T-helper 2 cell treated with Interferon-gamma antibody and Interleukin-4, amounts not matched to agents 5 μg/mL and 100 μg/mL, for 36 hours (primary cell): Measurements from ENCODE around the gene PSMB5.

Experiments
- DNase-seq: peaks from one replicate; pipeline ENCODE4 v3.0.0; 2021; ENCODE audit warnings: low spot score
- H3K27ac Mint-ChIP-seq: one replicate; pipeline ENCODE4 v1.8.0; 2021; ENCODE audit warnings: mild to moderate bottlenecking, mixed read lengths
- H3K27me3 Mint-ChIP-seq: one replicate; pipeline ENCODE4 v1.8.0; 2021; ENCODE audit warnings: low read depth, mixed read lengths
- H3K36me3 Mint-ChIP-seq: one replicate; pipeline ENCODE4 v1.8.0; 2021; ENCODE audit warnings: low read depth, mixed read lengths
- H3K4me1 Mint-ChIP-seq: one replicate; pipeline ENCODE4 v1.8.0; 2021; ENCODE audit warnings: low read depth, mixed read lengths
- H3K4me3 Mint-ChIP-seq: one replicate; pipeline ENCODE4 v1.8.0; 2022; ENCODE audit warnings: mild to moderate bottlenecking, moderate library complexity, mixed read lengths
- H3K9me3 Mint-ChIP-seq: one replicate; pipeline ENCODE4 v1.8.0; 2021; ENCODE audit warnings: mixed read lengths

Gene PSMB5

DNA sequence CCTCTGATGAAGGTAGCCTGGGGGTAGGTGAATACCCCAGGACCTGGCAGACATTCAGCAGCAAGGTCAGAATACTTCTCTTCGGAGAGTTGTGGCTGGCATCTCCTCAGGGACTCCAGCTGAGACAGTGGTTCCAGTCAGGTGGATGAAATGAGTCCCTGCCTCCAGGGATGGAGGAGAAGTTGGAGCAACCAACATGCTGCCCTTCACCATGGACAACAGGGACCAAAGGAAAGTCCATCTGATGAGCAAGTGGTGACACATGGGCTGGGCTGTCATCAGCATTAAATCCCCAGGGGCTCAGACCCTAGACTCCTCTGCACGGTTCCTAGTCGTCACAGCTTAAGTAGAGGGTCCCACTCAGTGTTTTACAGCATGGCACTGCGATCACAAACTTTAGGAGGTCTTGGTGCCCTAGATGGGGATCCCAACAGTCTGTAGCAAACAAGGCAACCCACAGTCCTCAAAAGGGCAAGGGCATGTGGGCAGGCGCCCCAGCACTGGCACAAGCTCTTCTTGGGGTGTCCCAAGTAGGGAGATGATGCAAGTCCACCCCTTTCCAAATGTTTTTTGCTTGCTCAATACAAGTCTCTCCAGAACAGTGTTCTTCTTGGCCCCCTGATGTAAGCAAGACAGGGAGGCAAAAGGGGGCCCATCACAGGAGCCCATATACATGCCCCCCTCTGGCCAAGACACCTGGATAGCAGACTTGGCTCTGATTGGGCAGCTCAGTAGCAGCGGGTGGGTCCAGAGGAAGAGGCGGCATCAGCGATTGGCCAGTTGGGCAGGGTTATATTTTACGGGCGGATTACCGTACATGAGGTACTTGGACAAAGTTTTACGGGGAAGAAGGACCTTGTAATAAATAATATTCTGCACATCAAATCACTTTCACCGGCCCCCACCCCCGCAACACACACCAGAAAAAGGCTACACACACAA lies 33.4 kb upstream of the PSMB5 start:
- peaks cover 66% of the 10 kb centered on the region for H3K36me3 Mint-ChIP-seq
- H3K9me3 Mint-ChIP-seq: no peaks in the 10 kb centered on the region

DNA sequence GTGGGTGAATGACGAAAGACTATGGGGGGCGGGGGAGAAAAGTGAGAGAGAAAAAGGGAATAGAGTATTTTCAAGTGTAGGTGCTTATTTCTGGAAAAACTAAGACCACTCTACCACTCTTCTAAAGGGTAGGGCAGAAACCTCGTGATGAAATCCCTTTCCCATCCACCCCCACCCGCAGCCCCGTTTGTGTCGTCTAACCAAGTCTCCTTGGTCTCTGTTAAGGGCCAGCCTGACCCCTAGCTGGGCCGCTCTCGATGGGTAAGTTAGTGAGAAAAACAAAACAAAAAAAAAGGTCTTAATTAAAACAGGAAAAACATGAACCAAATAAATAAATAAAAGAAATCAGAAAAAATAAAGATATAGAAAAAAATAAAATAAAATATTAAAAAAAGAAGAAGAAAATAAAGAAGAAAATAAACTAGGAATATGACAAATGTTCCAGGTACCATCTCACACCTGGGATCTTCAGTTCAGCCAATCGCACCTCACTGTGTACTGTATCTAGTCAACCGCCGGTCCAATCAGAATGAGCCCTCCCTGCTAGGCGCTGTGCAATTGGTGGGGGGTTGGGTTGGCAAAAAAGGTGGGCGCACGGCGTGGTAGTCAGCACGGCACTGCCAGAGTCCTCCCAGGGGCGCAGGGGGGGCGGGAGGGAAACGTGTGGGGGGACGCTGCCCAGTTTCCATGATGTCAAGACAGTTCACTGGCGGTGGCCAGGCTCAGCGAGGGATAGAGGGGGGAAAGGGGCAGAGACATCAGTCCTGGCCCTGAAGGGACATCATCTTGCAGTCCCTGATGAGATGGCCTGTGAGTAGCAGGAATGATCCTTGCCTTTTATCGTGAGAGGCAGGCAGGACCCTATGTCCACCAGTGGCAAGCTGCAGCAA lies 32.4 kb upstream of the PSMB5 start:
- H3K4me3 Mint-ChIP-seq: no peak overlapping the region
- DNase-seq: no peak
- no peak overlapping the region for H3K27ac Mint-ChIP-seq
- peaks cover 22% of the 10 kb centered on the region for H3K4me1 Mint-ChIP-seq
- no peaks in the 10 kb centered on the region for H3K9me3 Mint-ChIP-seq
- H3K36me3 Mint-ChIP-seq: peaks cover 70% of the 10 kb centered on the region
- no peaks in the 10 kb centered on the region for H3K27me3 Mint-ChIP-seq

More for the DNA sequence above, 33.4 kb upstream of the PSMB5 start:
- Mint-ChIP-seq H3K4me3 (no peak overlapping the region), H3K4me1 (peaks cover 29% of the 10 kb centered on the region), H3K27me3 (no peaks in the 10 kb centered on the region), H3K27ac (no peak overlapping the region)
- DNase-seq: no peak

DNA sequence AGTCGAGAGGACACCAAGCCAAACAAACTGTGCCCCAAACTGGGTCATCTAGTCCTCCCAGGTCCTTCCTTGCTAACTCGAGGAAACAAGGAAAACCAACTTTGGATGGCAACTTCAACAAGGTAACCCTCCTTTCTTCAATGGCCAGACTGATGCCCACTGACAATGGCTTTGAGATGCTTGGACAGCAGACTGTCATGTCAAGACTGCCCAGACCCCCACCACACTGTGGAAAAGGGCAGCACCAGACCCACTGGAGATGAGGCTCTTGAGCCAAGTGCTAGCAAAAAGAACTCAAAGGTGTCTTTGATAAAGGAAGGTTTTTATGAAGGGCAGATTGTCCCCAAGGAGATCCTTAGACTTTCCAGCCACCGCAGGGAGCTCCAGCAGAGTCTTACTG lies 31.7 kb upstream of the PSMB5 start:
- Mint-ChIP-seq H3K36me3 (peaks cover 71% of the 10 kb centered on the region), H3K27ac (no peak overlapping the region), H3K4me1 (peaks cover 17% of the 10 kb centered on the region), H3K9me3 (no peaks in the 10 kb centered on the region), H3K27me3 (no peaks in the 10 kb centered on the region), H3K4me3 (no peak overlapping the region)
- DNase-seq: no peak

GRCh38 chr14:23063601-23064000 lies 28.9 kb upstream of the PSMB5 start:
- no peak overlapping the region for H3K4me3 Mint-ChIP-seq
- H3K9me3 Mint-ChIP-seq: no peaks in the 10 kb centered on the region
- peaks cover 71% of the 10 kb centered on the region for H3K36me3 Mint-ChIP-seq
- no peaks in the 10 kb centered on the region for H3K27me3 Mint-ChIP-seq
- peaks cover under 1% of the 10 kb centered on the region for H3K4me1 Mint-ChIP-seq
- H3K27ac Mint-ChIP-seq: no peak overlapping the region
- DNase-seq: no peak

- H3K27me3 Mint-ChIP-seq: peaks cover under 1% of the 10 kb centered on the region
- DNase-seq: no peak
- no peak overlapping the region for H3K4me3 Mint-ChIP-seq
- no peaks in the 10 kb centered on the region for H3K9me3 Mint-ChIP-seq
- no peak overlapping the region for H3K27ac Mint-ChIP-seq
- peaks cover 4% of the 10 kb centered on the region for H3K4me1 Mint-ChIP-seq
- H3K36me3 Mint-ChIP-seq: peaks cover 66% of the 10 kb centered on the region
Measured at GRCh38 chr14:23062002-23062401, 27.3 kb upstream of the PSMB5 start.

DNA sequence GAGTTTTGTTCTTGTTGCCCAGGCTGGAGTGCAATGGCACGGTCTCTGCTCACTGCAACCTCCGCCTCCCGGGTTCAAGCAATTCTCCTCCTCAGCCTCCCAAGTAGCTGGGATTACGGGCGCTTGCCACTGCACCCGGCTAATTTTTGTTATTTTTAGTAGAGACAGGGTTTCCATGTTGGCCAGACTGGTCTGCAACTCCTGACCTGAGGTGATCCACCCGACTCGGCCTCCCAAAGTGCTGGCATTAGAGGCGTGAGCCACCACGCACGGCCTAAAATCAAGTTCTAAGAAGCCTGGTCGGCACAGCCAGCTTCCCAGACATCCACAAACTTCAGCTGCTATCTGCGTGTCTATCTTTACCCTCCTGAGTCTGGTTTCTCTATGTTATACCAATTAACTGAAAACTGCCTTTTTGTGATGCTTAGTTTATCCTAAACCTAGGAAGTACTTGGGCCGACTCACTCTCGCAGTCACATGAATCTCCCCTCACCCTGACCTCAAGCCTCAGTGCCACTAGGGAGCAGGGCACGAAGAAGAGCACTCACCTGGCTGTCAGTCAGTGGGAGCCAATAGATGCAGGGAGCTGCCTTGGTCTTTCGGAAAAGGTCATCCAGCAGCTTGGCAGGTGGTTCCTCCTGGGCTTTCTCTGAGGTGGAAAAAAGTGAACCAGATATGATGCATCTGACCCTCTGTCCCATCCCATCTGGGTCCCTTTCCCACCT lies 26.0 kb upstream of the PSMB5 start:
- Mint-ChIP-seq H3K27ac (no peak overlapping the region), H3K36me3 (peaks cover 53% of the 10 kb centered on the region), H3K27me3 (peaks cover 8% of the 10 kb centered on the region), H3K4me3 (no peak overlapping the region), H3K4me1 (peaks cover 14% of the 10 kb centered on the region), H3K9me3 (no peaks in the 10 kb centered on the region)
- no peak for DNase-seq

- peaks cover 40% of the 10 kb centered on the region for H3K36me3 Mint-ChIP-seq
Measured at GRCh38 chr14:23058654-23059504, 24.2 kb upstream of the PSMB5 start.

GRCh38 chr14:23057757-23058653 lies 23.3 kb upstream of the PSMB5 start:
- Mint-ChIP-seq H3K4me1 (peaks cover 14% of the 10 kb centered on the region), H3K27me3 (peaks cover 8% of the 10 kb centered on the region), H3K4me3 (peak overlapping the region; percentile 81), H3K36me3 (peaks cover 32% of the 10 kb centered on the region), H3K27ac (no peak overlapping the region), H3K9me3 (no peaks in the 10 kb centered on the region)
- DNase-seq: peak; percentile 80

More at GRCh38 chr14:23058654-23059504, 24.2 kb upstream of the PSMB5 start:
- no peak overlapping the region for H3K27ac Mint-ChIP-seq
- no peak overlapping the region for H3K4me3 Mint-ChIP-seq
- H3K4me1 Mint-ChIP-seq: peaks cover 14% of the 10 kb centered on the region
- no peak for DNase-seq
- H3K27me3 Mint-ChIP-seq: peaks cover 8% of the 10 kb centered on the region
- no peaks in the 10 kb centered on the region for H3K9me3 Mint-ChIP-seq

GRCh38 chr14:23056956-23057756 lies 22.5 kb upstream of the PSMB5 start, which contains the start of gene CDH24:
Gene CDH24 (minus strand): TSS chr14:23057520. CDS start chr14:23055733, 1,787 bp downstream.
- Mint-ChIP-seq H3K4me1 (peaks cover 14% of the 10 kb centered on the region), H3K36me3 (peaks cover 24% of the 10 kb centered on the region)
- peak; percentile 73 for DNase-seq

DNA sequence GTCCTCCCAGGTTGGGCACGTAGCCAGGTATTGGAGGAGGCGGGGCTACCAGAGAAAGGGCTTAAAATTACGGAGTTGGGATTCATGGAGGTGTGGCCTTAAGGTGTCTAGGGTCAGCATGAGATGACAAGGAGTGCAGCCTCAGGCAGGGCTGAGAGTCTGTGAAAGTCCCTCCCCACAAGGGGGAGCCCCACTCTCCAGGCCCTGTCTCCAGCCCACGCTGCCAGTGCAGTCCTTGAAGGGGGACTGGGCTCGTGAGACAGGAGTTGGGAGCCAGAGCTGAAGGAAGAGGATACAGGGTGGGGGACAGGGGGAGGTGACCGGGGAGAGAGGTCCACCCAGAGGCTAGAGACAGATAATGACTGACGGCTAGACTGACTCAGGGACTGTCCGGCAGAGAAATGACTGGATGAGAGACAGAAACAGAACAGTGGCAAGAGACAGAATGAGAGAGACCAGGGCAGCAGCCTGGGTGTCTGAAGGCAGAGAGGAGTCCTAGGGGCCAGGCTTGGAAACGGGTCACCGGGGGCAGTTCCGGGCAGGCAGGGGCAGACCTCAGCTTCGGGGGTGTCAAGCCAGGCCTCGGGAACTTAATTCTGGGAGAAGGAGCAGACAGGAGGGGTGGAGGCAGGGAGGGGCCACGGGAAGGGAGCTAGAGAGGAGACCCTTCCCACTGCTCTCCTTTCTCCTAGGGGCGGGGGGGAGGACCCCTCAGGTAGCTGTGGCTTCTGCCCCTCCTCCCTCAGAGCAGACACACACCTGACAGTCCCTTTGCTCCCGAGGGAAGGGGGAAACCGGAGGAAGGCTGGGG lies 21.6 kb upstream of the PSMB5 start:
- peak; percentile 64 for DNase-seq
- no peaks in the 10 kb centered on the region for H3K9me3 Mint-ChIP-seq
- peak overlapping the region; percentile 60 for H3K27ac Mint-ChIP-seq
- H3K36me3 Mint-ChIP-seq: peaks cover 19% of the 10 kb centered on the region
- peaks cover 8% of the 10 kb centered on the region for H3K27me3 Mint-ChIP-seq
- peak overlapping the region; percentile 81 for H3K4me3 Mint-ChIP-seq
- H3K4me1 Mint-ChIP-seq: peaks cover 14% of the 10 kb centered on the region

More at GRCh38 chr14:23056956-23057756, 22.5 kb upstream of the PSMB5 start, which contains the start of gene CDH24:
- peak within 1 kb of the TSS; percentile 81 for H3K4me3 Mint-ChIP-seq
- H3K27me3 Mint-ChIP-seq: peaks cover 8% of the 10 kb centered on the region
- no peaks in the 10 kb centered on the region for H3K9me3 Mint-ChIP-seq
- H3K27ac Mint-ChIP-seq: peak within 1 kb of the TSS; percentile 61

- H3K4me3 Mint-ChIP-seq: peak overlapping the region; percentile 81
- peaks cover 14% of the 10 kb centered on the region for H3K4me1 Mint-ChIP-seq
- no peak overlapping the region for H3K27ac Mint-ChIP-seq
- peaks cover 13% of the 10 kb centered on the region for H3K36me3 Mint-ChIP-seq
- no peaks in the 10 kb centered on the region for H3K9me3 Mint-ChIP-seq
- no peak for DNase-seq
- peaks cover 8% of the 10 kb centered on the region for H3K27me3 Mint-ChIP-seq
Measured at GRCh38 chr14:23055621-23056144, 21.0 kb upstream of the PSMB5 start.
